ENCODE results near the gene FBXL14.
A peak's percentile ranks its signal among the peaks of the same experiment; 100 is the strongest.

Gene FBXL14

DNA sequence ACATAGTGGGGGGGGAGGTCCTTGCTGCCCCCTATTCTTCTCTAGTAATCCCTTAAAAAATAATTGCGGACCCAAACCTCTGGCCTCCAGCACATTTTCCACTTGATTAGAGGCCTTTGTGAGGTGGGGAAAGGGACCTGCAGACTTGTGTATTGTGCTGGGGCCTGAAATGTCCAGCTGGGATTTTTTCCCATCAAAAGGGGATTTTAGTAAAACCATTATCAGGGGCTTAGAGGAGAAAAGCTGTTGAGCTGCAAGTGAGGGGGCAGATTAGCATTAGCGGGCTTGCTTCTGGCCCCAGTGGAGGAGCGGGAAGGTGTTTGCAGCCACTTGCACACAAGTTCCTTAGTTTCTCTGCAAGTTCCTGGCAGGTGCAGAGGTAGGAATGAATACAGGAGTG lies 13.9 kb downstream of the FBXL14 start:
- H3K9ac ChIP-seq (ENCODE audit: low read length in 2 of 2), result no peak overlapping the region
- H3K4me1 ChIP-seq (ENCODE audit: control insufficient read depth, insufficient read depth, low read length), result peaks cover 25% of the 10 kb centered on the region
- no peak overlapping the region for H3K27ac ChIP-seq (ENCODE audit: low read length)
- no peak overlapping the region for H3K4me3 ChIP-seq (ENCODE audit: low read length in 2 of 2)
- no peaks in the 10 kb centered on the region for H3K27me3 ChIP-seq (ENCODE audit: control insufficient read depth in 1 of 2, insufficient read depth in 2 of 2, low read length in 2 of 2)
- no peaks in the 10 kb centered on the region for H3K9me3 ChIP-seq (ENCODE audit: control insufficient read depth in 2 of 2, low read length in 2 of 2)
- no peaks in the 10 kb centered on the region for H3K36me3 ChIP-seq (ENCODE audit: control insufficient read depth in 2 of 2, insufficient read depth in 2 of 2, low read length in 2 of 2)

DNA sequence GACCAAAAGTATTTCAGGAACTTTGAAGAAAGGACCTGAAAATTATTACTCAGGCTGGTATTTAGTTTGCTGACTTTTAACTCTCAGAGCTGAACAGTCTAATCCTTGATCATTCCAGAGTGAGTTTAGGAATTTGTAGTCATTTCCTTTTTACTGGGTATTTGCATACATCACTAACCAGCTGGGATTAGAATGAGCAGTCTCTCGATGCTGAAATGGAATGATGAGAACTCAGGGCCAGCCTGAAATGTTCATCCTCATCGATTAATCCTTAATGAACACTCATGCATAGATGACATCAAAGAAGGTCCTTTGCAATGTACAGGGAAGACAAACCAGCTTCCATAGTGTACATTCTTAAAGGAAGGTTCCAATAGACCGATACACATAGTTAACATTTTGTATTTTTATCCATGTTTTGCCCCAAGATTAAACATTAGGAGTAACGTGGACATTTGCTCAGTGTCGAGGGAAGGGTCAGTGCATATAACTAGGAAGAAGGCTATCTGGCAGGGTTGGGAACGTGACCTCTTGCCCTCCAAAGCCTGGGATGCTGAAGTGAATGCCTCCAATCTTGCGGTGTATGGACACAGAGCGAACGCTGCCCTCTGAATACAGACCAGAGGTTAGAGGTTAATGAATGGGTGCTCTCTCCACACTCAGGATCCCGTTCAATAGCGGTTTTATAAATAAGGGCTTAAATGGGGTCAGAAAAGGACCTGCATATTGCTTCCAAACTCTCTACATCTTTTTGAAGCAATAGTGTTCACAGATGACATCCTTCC lies 14.5 kb downstream of the FBXL14 start:
- Histone ChIP-seq H3K9ac (ENCODE audit: low read length in 2 of 2) (no peak overlapping the region), H3K9me3 (ENCODE audit: control insufficient read depth in 2 of 2, low read length in 2 of 2) (no peaks in the 10 kb centered on the region), H3K4me1 (ENCODE audit: control insufficient read depth, insufficient read depth, low read length) (peaks cover 29% of the 10 kb centered on the region), H3K4me3 (ENCODE audit: low read length in 2 of 2) (no peak overlapping the region), H3K27ac (ENCODE audit: low read length) (no peak overlapping the region), H3K36me3 (ENCODE audit: control insufficient read depth in 2 of 2, insufficient read depth in 2 of 2, low read length in 2 of 2) (no peaks in the 10 kb centered on the region), H3K27me3 (ENCODE audit: control insufficient read depth in 1 of 2, insufficient read depth in 2 of 2, low read length in 2 of 2) (no peaks in the 10 kb centered on the region)

DNA sequence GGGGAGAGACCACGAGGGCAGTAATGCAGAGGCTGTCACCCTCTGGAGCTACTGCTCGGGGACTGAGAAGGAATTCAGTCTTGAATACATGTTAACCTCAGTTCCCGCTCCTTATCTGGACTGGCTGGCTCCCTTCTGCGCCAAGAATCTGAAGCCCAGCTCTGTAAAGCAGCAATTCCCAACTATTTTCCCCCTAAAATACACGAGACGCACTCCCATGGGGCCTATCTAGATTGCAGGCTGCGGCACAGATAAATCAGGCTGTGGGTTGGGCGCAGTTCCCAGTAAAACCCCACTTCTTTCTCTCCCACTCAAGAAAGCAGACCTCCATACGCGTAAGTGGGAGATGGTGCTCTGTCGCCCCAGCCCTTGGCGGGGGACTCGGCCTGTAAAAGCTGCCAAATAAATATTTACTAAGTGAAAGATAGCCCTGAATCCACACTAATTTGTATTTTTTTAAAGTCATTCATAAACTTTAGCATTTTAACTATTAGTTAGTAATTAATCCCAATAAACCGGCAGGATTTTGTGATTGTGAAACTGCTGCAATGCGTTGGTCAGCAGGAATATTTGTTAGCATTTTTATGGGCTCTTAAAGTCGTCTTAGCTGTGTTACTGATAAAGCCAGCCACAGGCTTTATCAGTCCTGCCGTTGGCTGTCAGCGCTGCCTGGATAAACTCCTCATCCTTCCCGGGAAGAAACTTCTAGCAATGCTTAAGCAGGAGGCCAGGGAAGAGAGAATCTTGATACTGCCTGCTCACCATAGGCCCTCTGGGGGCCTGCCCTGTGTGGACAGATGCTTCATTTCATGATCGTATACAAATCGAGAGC lies 17.8 kb downstream of the FBXL14 start:
- Histone ChIP-seq H3K36me3 (ENCODE audit: control insufficient read depth in 2 of 2, insufficient read depth in 2 of 2, low read length in 2 of 2) (no peaks in the 10 kb centered on the region), H3K27ac (ENCODE audit: low read length) (peak overlapping the region; percentile 73), H3K4me1 (ENCODE audit: control insufficient read depth, insufficient read depth, low read length) (peaks cover 24% of the 10 kb centered on the region), H3K9ac (ENCODE audit: low read length in 2 of 2) (peak overlapping the region in 1 of 2 donors; percentile 58), H3K27me3 (ENCODE audit: control insufficient read depth in 1 of 2, insufficient read depth in 2 of 2, low read length in 2 of 2) (no peaks in the 10 kb centered on the region), H3K4me3 (ENCODE audit: low read length in 2 of 2) (peak overlapping the region in 1 of 2 donors; percentile 60), H3K9me3 (ENCODE audit: control insufficient read depth in 2 of 2, low read length in 2 of 2) (no peaks in the 10 kb centered on the region)

DNA sequence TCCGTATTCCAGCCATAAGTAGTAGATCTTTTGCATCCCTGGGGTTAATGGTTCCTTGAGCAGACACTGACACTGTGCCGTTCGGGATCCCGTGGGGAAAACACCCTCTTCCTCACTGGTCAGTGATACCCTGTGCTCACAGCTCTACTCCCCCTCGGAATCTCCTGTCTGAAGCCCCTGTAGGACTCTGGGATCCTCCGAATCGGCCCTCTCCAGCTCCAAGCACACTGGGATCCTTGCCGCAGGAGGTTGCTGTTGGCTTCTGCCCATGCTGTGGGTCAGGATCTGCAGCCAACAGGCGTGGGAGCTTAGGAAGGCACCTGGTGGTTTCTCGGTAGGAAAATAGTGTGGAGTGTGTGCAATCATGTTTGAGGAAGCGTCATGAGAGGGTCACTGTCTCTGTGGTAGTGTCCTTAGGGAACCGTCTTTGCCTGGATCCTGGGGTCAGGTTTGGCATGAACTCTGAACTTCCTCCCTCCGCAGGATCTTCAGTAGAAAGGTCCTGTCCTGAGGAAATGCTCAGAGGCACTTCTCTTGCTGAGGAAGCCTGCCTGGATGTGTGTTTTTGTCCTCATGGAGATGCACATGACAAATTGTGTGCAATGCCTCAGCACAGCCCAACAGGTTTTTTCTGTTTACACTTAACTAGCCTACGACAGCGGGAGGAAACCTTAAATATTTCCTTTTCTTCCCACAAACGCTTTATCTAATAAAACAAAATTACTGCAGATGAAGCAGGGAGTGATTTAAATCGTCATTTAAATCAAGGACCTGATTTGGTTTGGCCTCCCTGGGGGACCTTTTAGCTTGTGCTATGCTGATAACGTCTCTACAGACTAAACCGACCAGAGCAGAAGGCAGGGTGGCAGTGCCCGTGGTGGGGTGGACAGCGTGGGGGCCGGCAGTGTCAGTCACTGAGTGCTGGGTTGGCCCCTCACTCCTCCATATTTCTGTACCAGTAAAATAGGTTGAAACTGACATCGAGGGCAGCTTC lies 18.7 kb downstream of the FBXL14 start:
- H3K4me1 ChIP-seq (ENCODE audit: control insufficient read depth, insufficient read depth, low read length), result peaks cover 24% of the 10 kb centered on the region
- peak overlapping the region in 1 of 2 donors; percentile 60 for H3K4me3 ChIP-seq (ENCODE audit: low read length in 2 of 2)
- peak overlapping the region in 1 of 2 donors; percentile 21 for H3K9ac ChIP-seq (ENCODE audit: low read length in 2 of 2)
- H3K27ac ChIP-seq (ENCODE audit: low read length), result peak overlapping the region; percentile 73
- H3K27me3 ChIP-seq (ENCODE audit: control insufficient read depth in 1 of 2, insufficient read depth in 2 of 2, low read length in 2 of 2), result no peaks in the 10 kb centered on the region
- no peaks in the 10 kb centered on the region for H3K36me3 ChIP-seq (ENCODE audit: control insufficient read depth in 2 of 2, insufficient read depth in 2 of 2, low read length in 2 of 2)
- no peaks in the 10 kb centered on the region for H3K9me3 ChIP-seq (ENCODE audit: control insufficient read depth in 2 of 2, low read length in 2 of 2)

DNA sequence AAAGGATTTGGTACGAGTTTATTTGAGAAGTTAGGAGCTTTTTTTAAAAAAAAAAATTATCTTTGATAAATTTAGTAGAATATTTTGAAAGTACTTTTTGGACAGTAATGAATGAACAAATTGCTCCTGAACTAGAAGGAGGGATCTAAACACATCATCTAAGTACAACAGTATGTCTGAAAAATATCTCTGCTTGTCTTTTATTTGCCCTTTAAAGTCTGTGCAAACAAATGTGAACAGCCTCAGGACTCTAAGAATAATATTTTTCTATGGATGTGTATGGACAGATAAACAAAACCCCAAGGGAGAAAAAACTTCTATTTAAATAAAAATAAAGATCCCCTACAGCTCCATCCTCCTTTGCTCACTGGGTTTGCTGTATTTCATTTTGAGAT lies 19.5 kb downstream of the FBXL14 start:
- Histone ChIP-seq H3K27ac (ENCODE audit: low read length) (no peak overlapping the region), H3K27me3 (ENCODE audit: control insufficient read depth in 1 of 2, insufficient read depth in 2 of 2, low read length in 2 of 2) (no peaks in the 10 kb centered on the region), H3K4me1 (ENCODE audit: control insufficient read depth, insufficient read depth, low read length) (peaks cover 24% of the 10 kb centered on the region), H3K36me3 (ENCODE audit: control insufficient read depth in 2 of 2, insufficient read depth in 2 of 2, low read length in 2 of 2) (no peaks in the 10 kb centered on the region), H3K4me3 (ENCODE audit: low read length in 2 of 2) (no peak overlapping the region), H3K9ac (ENCODE audit: low read length in 2 of 2) (no peak overlapping the region), H3K9me3 (ENCODE audit: control insufficient read depth in 2 of 2, low read length in 2 of 2) (no peaks in the 10 kb centered on the region)

DNA sequence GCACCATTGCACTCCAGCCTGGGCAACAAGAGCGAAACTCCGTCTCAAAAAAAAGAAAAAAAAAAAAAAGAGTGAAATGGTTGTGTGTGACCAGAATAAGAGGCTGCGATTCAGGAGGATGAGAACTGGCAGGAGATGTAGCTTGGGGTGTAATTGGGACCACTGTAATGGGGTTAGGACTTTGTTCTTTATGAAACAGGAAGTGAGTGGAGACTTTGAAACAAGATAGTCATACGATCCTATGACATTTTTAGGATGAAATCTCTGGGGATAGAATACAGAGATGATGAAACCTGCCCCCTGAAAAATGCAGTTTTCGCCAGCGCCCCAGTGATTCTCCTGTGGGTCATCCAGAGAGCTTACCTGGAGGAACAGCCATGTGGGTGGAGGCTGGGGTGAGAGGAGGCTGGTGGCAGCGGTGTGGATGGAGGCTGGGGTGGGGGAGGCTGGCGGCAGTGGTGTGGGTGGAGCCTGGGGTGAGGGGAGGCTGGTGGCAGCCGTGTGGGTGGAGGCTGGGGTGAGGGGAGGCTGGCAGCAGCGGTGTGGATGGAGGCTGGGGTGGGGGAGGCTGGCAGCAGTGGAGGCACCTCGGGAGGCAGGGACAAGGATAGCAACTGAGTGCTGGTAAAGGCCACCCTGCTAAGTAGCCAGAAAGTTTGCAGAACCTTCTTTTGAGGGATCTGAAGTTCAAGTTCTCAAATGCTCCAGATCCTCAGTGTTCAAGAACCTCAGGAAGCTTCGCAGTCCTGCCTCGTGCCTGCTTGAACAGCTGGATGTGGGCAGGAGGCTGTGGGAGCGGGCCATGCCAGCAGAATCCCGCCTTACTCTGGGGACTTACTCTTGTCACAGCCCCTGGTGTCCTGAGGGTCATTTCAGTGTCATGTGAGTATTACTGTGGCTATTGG lies 20.2 kb downstream of the FBXL14 start:
- Histone ChIP-seq H3K4me1 (ENCODE audit: control insufficient read depth, insufficient read depth, low read length) (peaks cover 24% of the 10 kb centered on the region), H3K9me3 (ENCODE audit: control insufficient read depth in 2 of 2, low read length in 2 of 2) (no peaks in the 10 kb centered on the region), H3K9ac (ENCODE audit: low read length in 2 of 2) (no peak overlapping the region), H3K27ac (ENCODE audit: low read length) (no peak overlapping the region), H3K27me3 (ENCODE audit: control insufficient read depth in 1 of 2, insufficient read depth in 2 of 2, low read length in 2 of 2) (no peaks in the 10 kb centered on the region), H3K4me3 (ENCODE audit: low read length in 2 of 2) (no peak overlapping the region), H3K36me3 (ENCODE audit: control insufficient read depth in 2 of 2, insufficient read depth in 2 of 2, low read length in 2 of 2) (no peaks in the 10 kb centered on the region)

DNA sequence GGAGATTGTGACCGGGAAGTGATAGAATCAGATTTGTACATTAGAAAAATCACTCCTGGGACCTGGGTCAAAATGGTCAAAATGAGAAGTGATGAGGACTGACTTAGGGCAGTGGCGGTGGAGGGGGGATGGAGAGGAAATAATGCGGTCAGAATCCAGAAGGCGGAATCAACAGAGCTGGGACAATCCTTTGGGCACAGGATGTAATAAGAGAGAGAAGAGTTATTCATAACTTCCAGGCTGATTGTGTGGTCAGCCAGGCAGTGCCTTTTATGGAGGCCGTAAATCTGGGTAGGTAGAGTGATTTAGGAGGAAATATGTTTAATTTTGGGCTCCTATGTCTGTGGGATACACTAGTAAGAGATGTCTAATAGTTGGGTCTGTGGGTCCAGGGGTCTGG lies 21.6 kb downstream of the FBXL14 start:
- H3K9me3 ChIP-seq (ENCODE audit: control insufficient read depth in 2 of 2, low read length in 2 of 2), result no peaks in the 10 kb centered on the region
- H3K4me1 ChIP-seq (ENCODE audit: control insufficient read depth, insufficient read depth, low read length), result peaks cover 24% of the 10 kb centered on the region
- H3K27me3 ChIP-seq (ENCODE audit: control insufficient read depth in 1 of 2, insufficient read depth in 2 of 2, low read length in 2 of 2), result no peaks in the 10 kb centered on the region
- H3K4me3 ChIP-seq (ENCODE audit: low read length in 2 of 2), result no peak overlapping the region
- no peak overlapping the region for H3K27ac ChIP-seq (ENCODE audit: low read length)
- H3K9ac ChIP-seq (ENCODE audit: low read length in 2 of 2), result no peak overlapping the region
- no peaks in the 10 kb centered on the region for H3K36me3 ChIP-seq (ENCODE audit: control insufficient read depth in 2 of 2, insufficient read depth in 2 of 2, low read length in 2 of 2)

DNA sequence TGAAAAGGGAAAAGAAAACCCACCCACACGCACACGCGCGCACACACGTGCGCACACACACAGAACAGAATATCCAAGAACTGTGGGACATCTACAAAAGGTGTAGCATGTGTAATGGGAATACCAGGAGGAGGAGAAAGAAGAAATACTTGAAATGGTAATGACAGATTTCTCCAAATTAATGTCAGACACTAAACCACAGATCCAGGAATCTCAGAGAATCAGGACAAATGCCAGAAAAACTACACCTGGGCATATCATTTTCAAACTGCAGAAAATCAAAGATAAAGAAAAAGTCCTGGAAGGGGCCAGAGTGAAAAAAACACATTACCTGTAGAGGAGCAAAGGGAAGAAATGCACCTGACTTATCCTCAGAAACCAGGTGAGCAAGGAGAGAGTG lies 26.5 kb downstream of the FBXL14 start:
- H3K4me1 ChIP-seq (ENCODE audit: control insufficient read depth, insufficient read depth, low read length), result no peaks in the 10 kb centered on the region
- no peaks in the 10 kb centered on the region for H3K27me3 ChIP-seq (ENCODE audit: control insufficient read depth in 1 of 2, insufficient read depth in 2 of 2, low read length in 2 of 2)
- H3K36me3 ChIP-seq (ENCODE audit: control insufficient read depth in 2 of 2, insufficient read depth in 2 of 2, low read length in 2 of 2), result peaks cover 8 to 9% of the 10 kb centered on the region in 2 donors
- no peaks in the 10 kb centered on the region for H3K9me3 ChIP-seq (ENCODE audit: control insufficient read depth in 2 of 2, low read length in 2 of 2)
- no peak overlapping the region for H3K27ac ChIP-seq (ENCODE audit: low read length)
- no peak overlapping the region for H3K4me3 ChIP-seq (ENCODE audit: low read length in 2 of 2)
- no peak overlapping the region for H3K9ac ChIP-seq (ENCODE audit: low read length in 2 of 2)

DNA sequence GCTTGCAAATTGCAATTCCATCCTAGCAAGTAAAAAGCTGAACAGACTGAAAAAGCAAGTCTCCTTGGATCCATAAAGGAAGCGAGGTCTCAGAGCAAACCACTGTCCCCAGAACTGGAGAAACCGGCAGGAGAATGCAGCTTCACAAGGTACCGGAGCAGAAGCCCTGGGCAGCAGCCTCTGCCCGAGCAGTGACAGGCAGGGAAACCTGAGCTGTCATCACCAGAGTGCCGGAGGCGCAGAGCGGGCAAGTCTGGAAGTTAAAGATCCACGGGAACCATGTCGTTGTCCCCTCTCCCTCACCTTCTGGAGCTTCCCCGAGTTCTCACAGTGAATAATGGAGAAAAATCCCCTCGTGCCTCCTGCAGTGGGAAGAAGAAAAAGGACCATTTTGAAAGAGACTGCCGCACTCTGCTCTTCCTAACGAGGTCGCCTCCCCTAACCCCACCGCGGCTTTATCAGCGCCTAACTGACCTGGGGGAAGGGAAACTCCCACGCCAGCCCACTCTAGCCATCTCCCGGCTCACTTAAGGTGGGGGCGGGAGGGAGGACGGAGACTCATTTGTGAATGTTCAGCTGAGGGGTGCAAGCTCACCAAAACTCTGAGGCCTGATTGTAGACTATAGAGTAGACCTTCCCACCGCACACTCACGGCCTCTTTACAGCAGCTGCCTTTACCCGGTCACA lies 27.8 kb downstream of the FBXL14 start:
- H3K9me3 ChIP-seq (ENCODE audit: control insufficient read depth in 2 of 2, low read length in 2 of 2), result no peaks in the 10 kb centered on the region
- peaks cover 8 to 9% of the 10 kb centered on the region in 2 donors for H3K36me3 ChIP-seq (ENCODE audit: control insufficient read depth in 2 of 2, insufficient read depth in 2 of 2, low read length in 2 of 2)
- no peaks in the 10 kb centered on the region for H3K27me3 ChIP-seq (ENCODE audit: control insufficient read depth in 1 of 2, insufficient read depth in 2 of 2, low read length in 2 of 2)
- H3K4me3 ChIP-seq (ENCODE audit: low read length in 2 of 2), result no peak overlapping the region
- H3K27ac ChIP-seq (ENCODE audit: low read length), result no peak overlapping the region
- H3K4me1 ChIP-seq (ENCODE audit: control insufficient read depth, insufficient read depth, low read length), result no peaks in the 10 kb centered on the region
- H3K9ac ChIP-seq (ENCODE audit: low read length in 2 of 2), result no peak overlapping the region
